Lung (tissue), 12 donors: ENCODE results near the gene BIN1. TPM values are rescaled to one million over a fixed set of nuclear protein-coding genes. Genes with fewer than 3 reads are reported as not detected.

Experiments used
- ATAC-seq: fragments of 200-7000 bp; cut with Tn5 transposase; one replicate; pipeline ENCODE4 v1.9.1; 2020; ENCODE audit warnings: moderate number of reproducible peaks; ENCODE audit not compliant: insufficient read depth, low FRiP score
- DNase-seq, 3 donors: peaks; one replicate each; pipeline ENCODE4 v3.0.0-alpha.2; 2013 to 2017
- H3K27ac ChIP-seq, 2 donors: one replicate each; pipeline ENCODE4 v1.5.1; 2013; ENCODE audit warnings: mild to moderate bottlenecking in 2 of 2, moderate library complexity in 2 of 2, control low read depth in 1 of 2, inconsistent platforms in 1 of 2, low read depth in 1 of 2, low read length in 1 of 2
- H3K27me3 ChIP-seq, 3 donors: one replicate each; pipeline ENCODE4 v1.5.1; 2013; ENCODE audit warnings: low read length in 2 of 3; ENCODE audit not compliant: control insufficient read depth in 3 of 3, insufficient read depth in 3 of 3
- H3K36me3 ChIP-seq, 4 donors: one replicate each; pipeline ENCODE4 v1.5.1; 2013; ENCODE audit warnings: low read length in 4 of 4, mild to moderate bottlenecking in 1 of 4, moderate library complexity in 1 of 4; ENCODE audit not compliant: control insufficient read depth in 4 of 4, insufficient read depth in 4 of 4
- H3K4me1 ChIP-seq, 5 donors: one replicate each; pipeline ENCODE4 v1.5.1; 2013; ENCODE audit warnings: low read length in 5 of 5, mild to moderate bottlenecking in 2 of 5, moderate library complexity in 1 of 5; ENCODE audit not compliant: control insufficient read depth in 5 of 5, insufficient read depth in 5 of 5
- H3K4me3 ChIP-seq: one replicate; pipeline ENCODE4 v1.5.1; 2013; ENCODE audit warnings: mild to moderate bottlenecking, control low read depth, moderate library complexity
- H3K9ac ChIP-seq, 2 donors: one replicate each; pipeline ENCODE4 v1.5.1; 2013; ENCODE audit warnings: low read length in 2 of 2, control low read depth in 1 of 2; ENCODE audit not compliant: insufficient read depth in 1 of 2
- H3K9me3 ChIP-seq, 4 donors: one replicate each; pipeline ENCODE4 v1.5.1; 2013; ENCODE audit warnings: low read length in 3 of 4, mild to moderate bottlenecking in 1 of 4, moderate library complexity in 1 of 4; ENCODE audit not compliant: control insufficient read depth in 4 of 4, insufficient read depth in 3 of 4
- WGBS, 2 donors: extraction: QIAGEN DNeasy Blood & Tissue Kit; methylation state at CpG; one replicate each; pipeline ENCODE4 v1.1.7; 2013; 5-methylcytosine and 5-hydroxymethylcytosine counted together
- polyA plus RNA-seq, 2 donors: library from polyadenylated mRNA; stranded (reverse); fragments of 200-250 nt; gene quantifications; one replicate each; pipeline ENCODE4 v1.2.1, GENCODE V29; 2013
- total RNA-seq, 2 donors: library from RNA; depleted of rRNA in 1 of 2; stranded (reverse); fragments of >200 nt in 1 of 2; gene quantifications; one replicate each; pipeline ENCODE4 v1.2.1, GENCODE V29; 2014 to 2021
- TF ChIP-seq, protein P1 (sequence below): IDR thresholded peaks from 2 replicates; pipeline ENCODE4 v1.5.1; 2012; ENCODE audit warnings: mild to moderate bottlenecking; ENCODE audit errors: control extremely low read depth, extremely low read depth
- donor health status: control.
- donor health status: control.
- donor health status: Bipolar disorder and iron deficiency.
- donor health status: healthy.
- donor health status: DM: yes; HTN: yes; CAD: no.

BIN1 gene
- total and polyA plus RNA-seq, 4 donors = 28.8 to 41.7 (median 36.2) TPM

DNA sequence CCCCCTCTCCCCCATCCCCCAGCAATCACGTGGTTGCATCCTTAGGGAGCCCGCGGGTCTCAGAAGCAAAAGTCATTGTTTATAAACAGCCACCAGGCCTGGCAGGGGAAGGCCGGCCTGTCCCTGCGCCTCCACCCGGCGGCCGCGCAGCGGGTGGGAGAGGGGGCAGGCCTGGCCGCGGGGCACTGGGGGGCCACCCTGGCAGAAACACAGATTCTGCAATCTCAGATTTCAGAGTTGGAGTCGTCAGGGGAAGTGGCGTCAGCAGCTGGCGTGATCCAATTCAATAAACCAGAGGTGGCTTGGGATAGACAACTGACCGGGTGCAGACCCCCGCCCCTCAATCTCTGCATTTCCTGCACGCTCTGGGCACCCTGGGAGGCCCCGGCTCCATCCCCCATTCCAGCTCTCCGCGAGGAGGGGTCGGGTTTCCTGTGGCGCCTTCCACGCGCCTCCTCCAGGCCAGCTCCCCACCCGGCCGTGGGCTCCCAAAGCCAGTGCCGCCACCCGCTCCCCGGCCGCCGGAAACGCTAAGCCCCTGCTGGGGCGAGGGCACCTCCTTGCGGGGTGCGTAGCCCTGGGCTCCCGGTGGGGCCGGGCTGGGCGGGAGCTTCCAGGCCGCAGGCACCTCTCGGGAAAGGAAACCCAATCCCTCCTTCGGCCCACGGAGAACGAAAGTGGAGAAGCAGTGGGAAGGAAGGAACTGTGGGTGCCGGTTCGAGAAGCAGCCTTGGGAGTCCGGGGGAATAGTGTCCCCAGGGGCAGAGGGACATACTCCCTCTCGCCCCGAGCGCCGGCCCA lies 1.1 kb downstream of the BIN1 start:
- peak overlapping the region; percentile 85 for H3K4me3 ChIP-seq
- H3K27ac ChIP-seq = peak overlapping the region in 1 of 2 donors; percentile 84
- H3K9me3 ChIP-seq = no peaks in the 10 kb centered on the region
- H3K27me3 ChIP-seq = no peaks in the 10 kb centered on the region
- DNase-seq (peak; percentile 91 to 92 (median 91)), ATAC-seq (peak; percentile 14)
- TF ChIP-seq, protein P1, sequence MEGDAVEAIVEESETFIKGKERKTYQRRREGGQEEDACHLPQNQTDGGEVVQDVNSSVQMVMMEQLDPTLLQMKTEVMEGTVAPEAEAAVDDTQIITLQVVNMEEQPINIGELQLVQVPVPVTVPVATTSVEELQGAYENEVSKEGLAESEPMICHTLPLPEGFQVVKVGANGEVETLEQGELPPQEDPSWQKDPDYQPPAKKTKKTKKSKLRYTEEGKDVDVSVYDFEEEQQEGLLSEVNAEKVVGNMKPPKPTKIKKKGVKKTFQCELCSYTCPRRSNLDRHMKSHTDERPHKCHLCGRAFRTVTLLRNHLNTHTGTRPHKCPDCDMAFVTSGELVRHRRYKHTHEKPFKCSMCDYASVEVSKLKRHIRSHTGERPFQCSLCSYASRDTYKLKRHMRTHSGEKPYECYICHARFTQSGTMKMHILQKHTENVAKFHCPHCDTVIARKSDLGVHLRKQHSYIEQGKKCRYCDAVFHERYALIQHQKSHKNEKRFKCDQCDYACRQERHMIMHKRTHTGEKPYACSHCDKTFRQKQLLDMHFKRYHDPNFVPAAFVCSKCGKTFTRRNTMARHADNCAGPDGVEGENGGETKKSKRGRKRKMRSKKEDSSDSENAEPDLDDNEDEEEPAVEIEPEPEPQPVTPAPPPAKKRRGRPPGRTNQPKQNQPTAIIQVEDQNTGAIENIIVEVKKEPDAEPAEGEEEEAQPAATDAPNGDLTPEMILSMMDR = no peak
- H3K36me3 ChIP-seq = peaks cover 0 to 3% (median 1%) of the 10 kb centered on the region in 4 donors
- WGBS, 2 donors = 2% methylated on average over 51 of the region's 51 CpGs
- peak overlapping the region; percentile 9 to 65 for H3K9ac ChIP-seq
- peaks cover 0 to 49% (median 23%) of the 10 kb centered on the region in 5 donors for H3K4me1 ChIP-seq

DNA sequence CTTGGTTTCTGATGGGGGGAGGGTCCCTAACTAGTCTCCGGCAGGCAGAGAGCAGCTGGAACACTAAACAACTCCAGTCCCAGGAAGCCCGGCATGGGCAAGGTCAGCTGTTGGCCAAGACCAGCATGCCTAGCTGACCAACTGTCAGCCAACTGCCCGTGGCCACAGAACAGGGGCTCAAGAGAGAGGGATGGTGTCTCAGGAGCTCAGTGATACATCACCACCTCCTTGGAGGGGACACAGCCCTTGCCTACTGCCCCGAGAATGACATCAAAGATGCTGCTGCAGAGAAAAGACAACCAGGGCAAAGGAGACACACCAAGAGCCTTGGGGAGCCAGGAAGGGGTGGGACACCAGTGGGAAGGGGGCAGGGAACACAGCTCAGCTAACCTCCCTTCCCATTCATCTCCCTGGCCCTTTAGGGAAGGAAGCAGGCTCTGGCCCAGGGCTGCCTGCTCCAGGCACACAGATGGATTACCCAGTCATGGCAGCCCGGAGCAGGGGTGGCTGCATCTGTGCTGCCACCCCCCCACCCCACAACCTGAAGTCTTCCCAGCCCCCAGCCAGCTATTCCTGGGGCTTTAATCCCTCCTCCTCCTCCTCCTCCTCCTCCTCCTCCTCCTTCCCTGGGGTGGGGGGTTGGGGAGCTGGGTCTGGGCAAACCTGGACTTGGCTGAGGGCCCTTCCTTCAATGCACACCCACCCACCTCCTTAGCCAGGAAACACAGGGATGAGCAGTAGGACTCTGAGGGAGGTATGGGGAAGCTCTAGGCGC lies 1.9 kb downstream of the BIN1 start:
- Histone ChIP-seq H3K4me1 (peaks cover 0 to 52% (median 23%) of the 10 kb centered on the region in 5 donors), H3K9ac (peak overlapping the region; percentile 9 to 65)
- TF ChIP-seq, protein P1 = no peak

DNA sequence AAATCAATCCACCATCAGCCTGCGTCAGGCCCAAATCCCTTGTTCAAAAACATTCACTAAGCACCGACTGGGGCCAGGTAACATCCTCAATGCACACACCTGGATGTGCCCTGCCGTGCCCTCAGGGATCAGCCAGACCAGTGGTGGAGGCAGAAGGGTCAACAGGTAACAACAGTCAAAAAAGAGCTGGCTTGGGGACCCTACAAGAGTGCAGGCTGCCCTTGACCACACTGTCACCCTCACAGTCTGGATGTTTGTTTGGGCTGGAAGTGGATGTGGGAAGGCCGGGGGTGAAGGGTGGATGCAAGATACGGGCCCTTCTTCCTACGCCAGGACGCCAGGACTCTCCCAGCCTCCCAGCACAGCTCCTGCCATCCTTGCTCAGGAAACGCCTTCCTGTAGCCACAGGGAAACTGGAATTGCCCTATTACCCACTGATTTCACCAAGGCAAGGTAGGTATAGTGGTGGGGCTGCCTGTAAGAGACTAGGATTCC lies 2.7 kb downstream of the BIN1 start:
- TF ChIP-seq, protein P1 = no peak
- Histone ChIP-seq H3K9ac (peak overlapping the region in 1 of 2 donors; percentile 42), H3K9me3 (no peaks in the 10 kb centered on the region), H3K27me3 (no peaks in the 10 kb centered on the region), H3K4me1 (peaks cover 0 to 48% (median 23%) of the 10 kb centered on the region in 5 donors), H3K4me3 (no peak overlapping the region), H3K27ac (no peak overlapping the region), H3K36me3 (peaks cover 0 to 3% (median 1%) of the 10 kb centered on the region in 4 donors)
- DNase-seq (no peak), ATAC-seq (no peak)
- 93 to 95% methylated on average over 8 of the region's 8 CpGs for WGBS, 2 donors

More for the DNA sequence above, 1.9 kb downstream of the BIN1 start:
- no peaks in the 10 kb centered on the region for H3K9me3 ChIP-seq
- H3K27me3 ChIP-seq = no peaks in the 10 kb centered on the region
- peak overlapping the region; percentile 85 for H3K4me3 ChIP-seq
- peaks cover 0 to 3% (median 1%) of the 10 kb centered on the region in 4 donors for H3K36me3 ChIP-seq
- 61 to 75% methylated on average over 6 of the region's 6 CpGs for WGBS, 2 donors
- no peak overlapping the region for H3K27ac ChIP-seq
- peak in 1 of 3 donors; percentile 46 for DNase-seq
- no peak for ATAC-seq
